DMS153 treated with DMSO at 0.1 percent for 48 hours (cell line): ENCODE measurements around the gene SEPTIN2.
"Not testable (repeated sequence)": the region's sequence is repeated elsewhere in the genome, so short reads cannot be mapped to it uniquely, and the experiment has no call there.

ENCODE experiments used
- DNase-seq: peaks from one replicate; lab custom pipeline; 2025; ENCODE audit not compliant: unreplicated experiment; lab: John Stamatoyannopoulos, UW

The SEPTIN2 gene

DNA sequence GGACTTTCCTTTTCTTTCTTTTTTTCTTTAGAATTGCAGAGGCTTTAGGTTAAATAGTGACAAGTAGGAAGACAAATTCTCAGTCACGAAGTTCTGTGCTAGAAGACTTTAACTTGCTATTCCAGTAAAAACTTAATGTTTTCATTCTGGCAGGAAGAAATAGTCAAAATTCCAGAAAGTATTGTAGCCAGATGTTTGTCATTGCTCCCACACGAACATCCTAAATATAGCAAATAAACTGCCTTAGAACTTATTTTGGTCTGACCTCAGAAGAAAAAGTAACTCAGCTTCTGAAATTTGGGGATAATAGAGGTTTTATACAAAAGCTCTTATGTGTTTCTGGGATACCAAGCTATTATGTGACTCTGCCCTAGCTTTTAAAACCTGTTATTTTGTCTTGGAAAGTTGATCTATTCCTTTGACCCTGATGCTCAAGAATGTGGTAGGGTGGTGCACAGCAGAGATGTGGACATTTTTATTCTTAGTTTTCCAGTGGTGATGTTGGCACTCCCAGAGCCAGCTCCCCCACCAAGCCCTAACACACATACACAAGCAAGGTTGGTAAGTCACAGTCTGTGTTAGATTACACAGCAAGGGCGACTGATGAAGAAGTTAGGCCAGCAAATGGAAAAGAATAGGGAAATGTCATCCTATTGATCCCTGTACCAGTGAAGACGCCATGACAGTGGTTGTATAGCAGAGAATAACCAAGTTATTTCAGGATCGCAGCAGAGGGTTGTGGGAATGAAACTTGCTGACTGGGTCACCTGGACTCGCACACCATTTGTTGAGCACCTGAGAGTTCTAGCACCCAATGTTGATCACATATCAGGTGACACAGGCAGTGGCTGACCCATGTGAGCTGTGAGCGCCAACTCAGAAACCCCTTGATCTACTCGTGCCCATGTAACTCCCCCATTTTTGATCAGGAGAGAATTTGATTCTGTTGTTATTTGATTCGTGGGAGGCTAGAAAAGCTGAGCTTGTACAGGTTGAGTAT, 64.1 kb downstream of the SEPTIN2 start:
- DNase-seq = no peak

DNA sequence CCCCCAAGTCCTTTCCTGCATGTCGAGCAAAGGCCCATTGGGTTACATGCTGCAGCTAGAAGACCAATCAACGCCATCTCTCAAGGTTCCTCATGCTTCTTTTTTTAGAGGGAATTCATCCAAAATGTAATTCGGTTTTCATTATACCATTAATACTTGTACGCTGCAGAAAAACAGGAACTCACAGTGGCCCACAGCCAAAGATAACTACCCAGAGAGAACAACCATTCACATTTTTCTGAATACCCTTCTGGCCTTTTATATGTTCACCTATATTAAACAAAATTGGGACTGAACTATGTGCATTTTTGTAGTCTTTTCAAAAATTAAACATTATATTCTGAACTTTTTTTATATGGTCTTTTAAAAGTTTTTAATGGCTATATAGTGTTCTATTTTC, 66.1 kb downstream of the SEPTIN2 start:
- no peak for DNase-seq

DNA sequence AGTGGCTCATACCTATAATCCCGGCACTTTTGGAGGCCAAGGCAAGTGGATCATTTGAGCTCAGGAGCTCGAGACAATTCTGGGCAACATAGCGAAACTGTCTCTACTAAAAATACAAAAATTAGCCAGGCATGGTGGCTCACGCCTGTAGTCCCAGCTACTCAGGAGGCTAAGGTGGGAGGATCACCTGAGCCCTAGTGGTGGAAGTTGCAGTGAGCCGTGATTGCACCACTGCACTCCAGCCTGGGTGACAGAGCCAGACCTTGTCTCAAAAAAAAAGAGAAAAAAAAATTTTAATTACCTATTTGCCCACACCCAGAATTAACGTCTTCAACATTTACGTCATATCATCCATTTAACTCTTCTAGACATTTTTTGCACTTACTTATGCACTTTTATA, 69.7 kb downstream of the SEPTIN2 start:
- DNase-seq = not testable (repeated sequence)

DNA sequence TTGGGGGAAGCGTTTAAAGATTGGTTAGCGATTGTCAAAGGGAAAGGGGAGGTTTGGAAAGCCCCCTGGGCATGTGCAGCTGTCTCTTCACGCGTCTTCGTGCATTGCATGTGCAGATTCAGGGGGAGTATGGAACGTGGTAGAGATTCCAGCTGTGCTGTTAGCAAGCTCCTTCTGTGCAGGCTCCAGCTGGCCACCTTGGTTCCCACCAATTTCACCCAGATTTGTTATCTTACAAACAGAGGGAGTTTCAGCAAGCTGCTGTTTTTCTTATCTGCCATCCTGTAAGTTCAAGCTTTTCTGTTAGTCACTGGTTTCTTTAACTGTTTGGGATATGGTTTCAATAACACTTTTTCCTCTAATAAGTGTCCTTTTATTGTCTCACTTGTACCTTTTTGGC, 70.8 kb downstream of the SEPTIN2 start:
- no peak for DNase-seq

DNA sequence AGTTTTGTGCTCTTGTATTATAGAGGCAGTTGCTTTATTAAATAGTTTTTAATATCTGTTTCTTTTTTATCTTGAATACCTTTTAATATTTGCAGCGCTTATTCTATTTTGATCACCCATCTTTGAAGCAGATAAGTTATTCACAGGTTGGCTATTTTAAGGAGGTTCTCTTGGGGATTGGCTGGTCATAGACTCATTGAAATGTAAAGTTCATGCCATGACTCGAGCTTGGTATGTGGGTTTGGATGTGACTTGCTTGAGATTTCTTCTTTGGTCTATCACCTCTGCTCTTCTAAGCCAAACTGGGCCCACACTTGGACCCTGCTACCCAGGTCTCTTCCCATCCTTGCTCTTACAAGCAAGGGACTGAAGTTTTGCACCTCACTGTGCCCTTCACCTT, 74.0 kb downstream of the SEPTIN2 start:
- DNase-seq = no peak

DNA sequence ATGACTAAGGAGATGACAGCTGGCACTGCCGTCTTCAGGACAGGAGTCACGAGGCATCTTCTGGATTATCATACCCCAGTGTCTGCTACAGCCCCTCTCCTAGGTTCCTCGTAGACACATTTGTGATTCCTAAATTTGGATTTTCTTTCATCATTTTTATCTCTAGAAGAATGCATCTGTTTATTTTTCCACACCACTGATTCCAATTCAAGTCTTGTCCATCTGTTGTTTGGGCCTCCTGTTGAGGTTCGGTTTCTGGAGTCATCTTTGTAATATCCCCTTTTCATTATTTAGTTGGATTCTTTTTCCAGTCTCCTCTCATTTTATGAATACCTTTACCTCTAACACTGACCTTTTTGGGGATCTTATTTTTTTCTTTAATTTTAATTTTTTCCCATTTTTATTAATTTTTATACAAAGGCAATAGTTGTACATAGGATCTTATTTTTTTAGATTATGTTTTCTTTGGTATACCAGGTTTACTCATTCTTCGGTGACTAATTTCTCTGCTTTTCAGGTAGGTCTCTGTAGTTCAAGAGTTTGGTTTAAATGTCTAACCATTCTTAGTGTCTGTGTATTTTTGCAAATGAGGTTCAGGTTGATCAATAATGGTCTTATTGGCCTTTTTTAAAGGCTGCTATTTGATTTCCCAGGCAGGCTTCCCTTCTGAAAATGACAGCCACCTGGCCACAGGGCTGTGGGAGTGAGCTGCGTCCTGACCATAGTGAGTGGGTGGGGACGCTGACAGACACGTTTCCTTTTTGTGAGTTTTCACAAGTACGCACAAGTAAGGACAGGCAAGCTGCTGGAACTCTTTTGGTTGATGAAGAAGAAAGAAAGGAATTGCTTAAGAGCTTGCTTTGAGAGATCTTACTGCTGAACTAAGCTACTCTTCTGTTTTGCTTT, 74.8 kb downstream of the SEPTIN2 start:
- no peak for DNase-seq

DNA sequence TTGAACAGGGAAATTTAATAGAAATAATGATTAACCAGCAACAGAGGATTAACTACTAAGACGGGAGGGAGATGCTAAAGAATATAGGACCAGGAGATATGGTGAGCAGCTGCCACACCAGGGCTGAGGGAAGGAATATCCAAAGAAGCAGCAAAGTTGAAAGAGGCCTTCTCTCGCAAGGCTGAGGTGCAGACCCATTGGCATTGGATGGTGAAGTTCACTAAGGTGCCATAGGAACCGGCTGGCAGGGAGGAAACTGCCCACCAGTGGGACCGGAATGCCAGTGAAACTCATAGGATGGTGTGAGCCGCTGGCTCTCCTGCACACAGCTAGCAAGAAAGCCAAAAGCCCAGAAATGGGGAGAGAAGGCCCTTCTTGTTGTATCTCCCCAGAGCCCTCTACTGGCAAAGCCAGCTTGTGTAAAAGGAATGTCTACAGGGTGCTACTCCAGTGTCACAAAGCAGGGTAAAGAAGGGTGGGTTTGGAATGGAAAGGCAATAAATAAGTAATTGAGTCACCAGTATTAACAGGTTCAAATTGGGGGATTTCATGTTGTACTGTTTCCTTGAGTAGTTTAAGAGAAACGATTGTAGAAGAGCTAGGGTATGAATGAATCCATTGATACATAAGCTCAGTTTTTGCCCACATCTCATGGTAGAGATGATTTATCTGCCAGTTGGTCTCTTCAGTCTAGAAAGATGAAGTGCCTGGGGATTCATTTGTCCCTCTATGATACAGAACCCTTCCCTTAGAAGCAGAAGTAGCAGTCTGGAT, 76.4 kb downstream of the SEPTIN2 start:
- DNase-seq = no peak

DNA sequence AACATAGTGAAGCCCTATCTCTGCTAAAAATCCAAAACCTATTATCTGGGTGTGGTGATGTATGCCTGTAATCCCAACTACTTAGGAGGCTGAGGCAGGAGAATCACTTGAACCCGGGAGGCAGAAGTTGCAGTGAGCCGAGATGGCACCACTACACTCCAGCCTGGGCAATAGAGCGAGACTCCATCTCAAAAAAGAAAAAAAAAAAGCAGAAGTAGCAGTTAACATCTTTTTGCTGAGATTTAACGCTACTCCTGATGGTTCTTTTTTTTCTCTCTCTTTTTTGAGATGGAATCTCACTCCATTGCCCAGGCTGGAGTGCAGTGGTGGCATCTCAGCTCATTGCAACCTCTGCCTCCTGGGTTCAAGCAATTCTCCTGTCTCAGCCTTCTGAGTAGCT, 77.0 kb downstream of the SEPTIN2 start:
- DNase-seq = not testable (repeated sequence)

DNA sequence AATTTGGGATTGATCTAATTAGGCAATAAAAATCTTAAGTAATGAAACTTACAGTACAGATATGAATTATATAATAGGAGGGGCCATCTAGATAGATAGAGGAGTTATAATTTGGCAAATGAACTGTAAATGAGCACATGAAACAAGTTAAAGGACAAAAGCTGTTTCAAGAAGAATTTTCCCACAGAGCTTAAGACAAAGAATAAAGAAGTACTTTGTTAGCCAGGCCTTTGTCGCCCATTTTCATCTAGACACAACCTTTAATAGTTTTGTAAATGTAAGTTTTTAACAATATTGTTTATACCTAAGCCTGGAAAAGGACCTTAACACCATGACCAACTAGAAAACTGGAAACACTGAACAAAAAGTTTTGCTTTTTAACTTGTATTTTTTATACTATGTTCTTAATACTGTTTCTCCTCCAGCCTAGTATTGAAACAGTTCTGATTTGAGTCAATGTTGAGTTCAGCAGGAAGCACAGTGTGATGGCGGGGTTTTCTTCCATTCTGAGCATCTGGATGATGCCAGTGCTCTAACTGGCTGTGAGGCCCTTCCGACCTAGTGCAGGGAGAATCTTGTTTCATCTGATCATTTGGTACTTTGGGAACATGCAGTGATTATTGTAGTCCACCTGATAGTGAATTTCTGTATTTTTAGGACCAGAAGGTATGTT, 77.9 kb downstream of the SEPTIN2 start:
- DNase-seq = no peak

DNA sequence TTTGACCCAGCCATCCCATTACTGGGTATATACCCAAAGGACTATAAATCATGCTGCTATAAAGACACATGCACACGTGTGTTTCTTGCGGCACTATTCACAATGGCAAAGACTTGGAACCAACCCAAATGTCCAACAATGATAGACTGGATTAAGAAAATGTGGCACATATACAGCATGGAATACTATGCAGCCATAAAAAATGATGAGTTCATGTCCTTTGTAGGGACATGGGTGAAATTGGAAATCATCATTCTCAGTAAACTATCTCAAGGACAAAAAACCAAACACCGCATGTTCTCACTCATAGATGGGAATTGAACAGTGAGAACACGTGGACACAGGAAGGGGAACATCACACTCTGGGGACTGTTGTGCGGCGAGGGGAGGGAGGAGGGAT, 81.1 kb downstream of the SEPTIN2 start:
- DNase-seq = not testable (repeated sequence)

DNA sequence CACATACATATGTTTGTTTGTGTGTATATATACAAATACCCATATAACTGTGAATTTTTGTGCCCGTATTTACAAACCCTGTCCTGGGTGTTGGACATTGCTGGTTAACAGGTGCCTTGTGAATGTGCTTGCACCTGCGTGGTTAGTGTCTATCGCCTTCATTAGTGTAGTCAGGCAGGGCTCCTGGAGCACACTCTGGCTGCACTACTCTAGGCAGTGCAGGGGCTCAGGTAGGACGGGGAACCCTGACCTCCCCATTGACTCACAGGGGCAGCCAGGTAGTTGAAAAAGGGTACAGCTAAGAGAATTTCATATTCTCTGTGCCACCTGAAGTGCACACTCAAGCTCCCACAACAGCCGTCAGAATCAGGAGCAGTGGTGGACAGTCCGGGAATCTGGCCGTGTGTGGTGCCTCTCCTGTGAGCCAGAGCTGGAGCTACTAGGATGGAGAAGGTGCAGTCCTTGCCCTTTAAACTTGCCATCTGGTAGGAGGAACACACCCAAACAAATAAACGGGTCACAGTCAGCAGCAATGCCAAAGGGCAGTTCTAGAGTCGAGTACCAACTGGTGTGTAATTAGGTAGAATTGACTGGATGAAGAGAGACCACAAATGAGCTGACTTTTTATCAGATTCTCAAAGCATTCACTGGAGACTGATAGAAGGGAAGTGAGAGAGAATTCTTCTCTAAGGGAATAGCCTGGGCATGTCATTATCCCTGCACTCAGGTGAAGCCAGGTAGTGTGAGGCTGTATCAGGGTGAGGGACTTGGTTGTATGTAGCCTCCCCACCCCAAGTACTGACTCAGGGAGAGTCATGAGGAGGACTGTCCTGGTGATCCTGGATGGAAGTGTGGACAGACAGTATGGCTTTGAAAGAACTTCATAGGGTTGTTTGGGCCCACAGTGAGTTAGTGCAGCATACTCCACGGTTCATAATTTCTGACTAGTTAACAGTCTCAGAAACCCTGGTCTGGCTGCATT, 84.5 kb downstream of the SEPTIN2 start:
- DNase-seq = no peak
